HG03066 (cell line): ENCODE data around the gene LILRB1.
A peak's percentile ranks its signal among the peaks of the same experiment; 100 is the strongest.
"Not testable (repeated sequence)": the region's sequence is repeated elsewhere in the genome, so short reads cannot be mapped to it uniquely, and the experiment has no call there.

ENCODE experiments used
- ATAC-seq: cut with Tn5 transposase; IDR thresholded peaks from one replicate; pipeline ENCODE4 v1.9.1; 2021; ENCODE audit warnings: low read depth; ENCODE audit not compliant: unreplicated experiment

LILRB1 gene

DNA sequence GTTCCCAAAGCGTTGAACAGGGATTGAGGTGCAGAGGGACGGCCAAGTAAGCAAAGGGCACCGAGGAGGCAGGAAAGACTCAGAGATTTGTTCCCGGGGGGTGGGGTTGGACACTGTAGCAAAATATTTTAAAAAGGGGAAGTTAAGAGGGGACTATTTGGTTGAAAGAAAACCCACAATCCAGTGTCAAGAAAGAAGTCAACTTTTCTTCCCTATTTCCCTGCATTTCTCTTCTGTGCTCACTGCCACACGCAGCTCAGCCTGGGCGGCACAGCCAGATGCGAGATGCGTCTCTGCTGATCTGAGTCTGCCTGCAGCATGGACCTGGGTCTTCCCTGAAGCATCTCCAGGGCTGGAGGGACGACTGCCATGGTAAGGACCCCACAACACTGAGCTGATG is at the start of gene LILRB1:
Gene LILRB1, plus strand, starts transcription at position 223 of the 400 bp plus-strand sequence. CDS start 590 bp downstream, outside the sequence.
- not testable (repeated sequence) for ATAC-seq

DNA sequence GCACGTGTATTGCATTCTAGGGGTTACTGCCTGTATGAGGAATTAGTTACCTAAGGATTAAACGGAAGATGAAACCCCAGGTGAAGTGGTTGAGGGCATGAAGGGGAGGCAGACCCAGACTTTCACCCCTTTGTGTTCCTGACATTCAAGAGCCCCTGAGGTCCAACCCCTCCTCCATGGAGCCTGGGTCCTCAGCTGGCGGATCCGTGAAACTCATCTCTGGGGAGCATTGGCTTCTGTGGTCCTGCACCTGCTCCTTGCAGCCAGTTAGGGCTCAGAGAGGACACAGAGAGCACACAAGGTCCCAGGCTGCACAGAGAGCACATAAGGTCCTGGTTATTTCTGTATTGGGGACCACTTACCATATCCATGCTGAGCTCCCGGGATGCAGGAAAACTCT is 43.9 kb upstream of the LILRB1 start:
- ATAC-seq, result no peak

DNA sequence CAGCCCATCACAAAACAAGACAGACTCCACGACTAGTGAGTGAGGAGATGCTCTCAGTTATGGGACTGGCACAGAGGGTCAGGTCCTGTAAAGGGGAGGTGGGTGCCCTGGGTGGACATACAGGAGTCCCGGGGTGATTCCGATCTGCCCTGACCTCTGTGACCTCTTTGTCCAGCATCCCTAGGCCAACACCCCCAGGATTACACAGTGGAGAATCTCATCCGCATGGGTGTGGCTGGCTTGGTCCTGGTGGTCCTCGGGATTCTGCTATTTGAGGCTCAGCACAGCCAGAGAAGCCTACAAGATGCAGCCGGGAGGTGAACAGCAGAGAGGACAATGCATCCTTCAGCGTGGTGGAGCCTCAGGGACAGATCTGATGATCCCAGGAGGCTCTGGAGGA is 43.3 kb upstream of the LILRB1 start:
- ATAC-seq, result no peak

DNA sequence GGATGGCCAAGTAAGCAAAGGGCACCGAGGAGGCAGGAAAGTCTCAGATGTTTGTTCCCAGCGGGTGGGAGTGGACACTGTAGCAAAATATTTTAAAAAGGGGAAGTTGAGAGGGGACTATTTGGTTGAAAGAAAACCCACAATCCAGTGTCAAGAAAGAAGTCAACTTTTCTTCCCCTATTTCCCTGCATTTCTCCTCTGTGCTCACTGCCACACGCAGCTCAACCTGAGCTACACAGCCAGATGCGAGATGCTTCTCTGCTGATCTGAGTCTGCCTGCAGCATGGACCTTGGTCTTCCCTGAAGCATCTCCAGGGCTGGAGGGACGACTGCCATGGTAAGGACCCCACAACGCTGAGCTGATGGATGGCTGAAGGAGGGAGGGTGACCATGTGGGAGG is 36.8 kb upstream of the LILRB1 start, which contains the start of gene LILRA1:
Gene LILRA1, plus strand, starts transcription at position 188 of the 400 bp plus-strand sequence. CDS start 613 bp downstream, outside the sequence.
- not testable (repeated sequence) for ATAC-seq

DNA sequence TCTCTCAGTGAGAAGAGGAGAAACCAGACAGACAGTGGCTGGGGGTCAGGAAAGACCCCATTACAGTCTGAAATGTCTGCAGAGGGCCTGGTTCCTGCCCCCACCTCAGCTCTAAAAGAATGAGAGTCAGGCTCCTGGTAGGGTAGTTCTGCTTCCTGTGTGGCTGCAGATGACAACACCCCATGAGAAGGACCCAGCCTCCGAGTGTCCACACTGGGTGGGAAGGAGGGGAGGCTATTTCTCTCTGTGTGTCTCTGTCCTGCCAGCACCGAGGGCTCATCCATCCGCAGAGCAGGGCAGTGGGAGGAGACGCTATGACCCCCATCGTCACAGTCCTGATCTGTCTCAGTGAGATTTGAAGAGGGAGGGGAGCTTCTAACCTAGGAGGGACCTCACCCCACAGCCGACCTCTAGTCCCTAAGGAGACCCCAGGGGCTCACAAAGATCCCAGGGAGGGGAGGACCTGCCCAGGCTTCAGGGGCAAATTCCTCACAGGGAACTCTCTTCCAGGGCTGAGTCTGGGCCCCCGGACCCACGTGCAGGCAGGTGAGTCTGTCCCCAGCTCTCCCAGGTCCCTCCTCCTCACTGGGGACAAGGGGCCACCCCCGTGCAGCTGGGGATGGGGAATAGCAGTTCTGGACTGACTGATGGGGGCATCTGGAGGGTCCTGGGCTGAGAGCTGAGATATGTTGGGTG is 36.2 kb upstream of the LILRB1 start:
- not testable (repeated sequence) for ATAC-seq

DNA sequence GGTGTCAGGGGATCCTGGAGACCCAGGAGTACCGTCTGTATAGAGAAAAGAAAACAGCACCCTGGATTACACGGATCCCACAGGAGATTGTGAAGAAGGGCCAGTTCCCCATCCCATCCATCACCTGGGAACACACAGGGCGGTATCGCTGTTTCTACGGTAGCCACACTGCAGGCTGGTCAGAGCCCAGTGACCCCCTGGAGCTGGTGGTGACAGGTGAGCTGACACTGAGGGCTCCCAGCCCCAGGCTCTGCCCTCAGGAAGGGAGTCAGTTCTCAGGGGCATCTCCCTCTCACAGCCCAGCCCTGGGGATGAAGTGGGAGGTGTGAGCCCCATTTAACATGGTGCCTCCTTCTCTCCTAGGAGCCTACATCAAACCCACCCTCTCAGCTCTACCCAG is 35.5 kb upstream of the LILRB1 start:
- no peak for ATAC-seq

DNA sequence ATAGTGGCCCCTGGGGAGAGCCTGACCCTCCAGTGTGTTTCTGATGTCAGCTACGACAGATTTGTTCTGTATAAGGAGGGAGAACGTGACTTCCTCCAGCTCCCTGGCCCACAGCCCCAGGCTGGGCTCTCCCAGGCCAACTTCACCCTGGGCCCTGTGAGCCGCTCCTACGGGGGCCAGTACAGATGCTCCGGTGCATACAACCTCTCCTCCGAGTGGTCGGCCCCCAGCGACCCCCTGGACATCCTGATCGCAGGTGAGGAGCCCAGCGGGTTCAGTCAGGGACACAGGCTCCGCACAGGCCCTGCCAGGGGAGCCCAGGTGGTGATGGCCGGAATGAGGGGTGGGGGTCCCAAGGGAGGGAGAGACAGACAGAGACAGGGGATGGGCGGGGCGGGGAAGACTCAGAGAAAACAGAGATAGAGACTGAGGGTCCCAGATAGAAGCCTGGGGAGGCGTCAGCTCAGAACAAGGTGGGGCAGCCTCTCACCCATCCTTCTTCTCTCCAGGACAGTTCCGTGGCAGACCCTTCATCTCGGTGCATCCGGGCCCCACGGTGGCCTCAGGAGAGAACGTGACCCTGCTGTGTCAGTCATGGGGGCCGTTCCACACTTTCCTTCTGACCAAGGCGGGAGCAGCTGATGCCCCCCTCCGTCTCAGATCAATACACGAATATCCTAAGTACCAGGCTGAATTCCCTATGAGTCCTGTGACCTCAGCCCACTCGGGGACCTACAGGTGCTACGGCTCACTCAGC is 34.4 kb upstream of the LILRB1 start:
- ATAC-seq, result not testable (repeated sequence)

DNA sequence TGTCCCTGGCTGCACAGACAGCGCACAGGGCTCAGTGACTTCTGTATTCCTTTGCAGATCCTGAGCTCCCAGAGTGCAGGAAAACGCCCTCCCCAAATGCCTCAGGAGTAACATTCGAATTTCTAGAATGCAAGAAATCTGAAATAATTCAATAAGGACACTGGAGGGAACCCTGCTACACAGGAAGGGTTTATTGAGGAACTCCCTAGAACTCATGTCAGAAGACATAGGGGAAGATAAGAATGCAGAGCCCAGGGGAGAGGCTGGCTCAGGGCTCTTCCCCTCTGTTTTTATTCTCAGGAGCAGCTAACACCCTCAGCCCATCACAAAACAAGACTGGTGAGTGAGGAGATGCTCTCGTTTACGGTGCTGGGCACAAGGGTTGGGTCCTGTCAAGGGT is 30.1 kb upstream of the LILRB1 start:
- ATAC-seq, result no peak

DNA sequence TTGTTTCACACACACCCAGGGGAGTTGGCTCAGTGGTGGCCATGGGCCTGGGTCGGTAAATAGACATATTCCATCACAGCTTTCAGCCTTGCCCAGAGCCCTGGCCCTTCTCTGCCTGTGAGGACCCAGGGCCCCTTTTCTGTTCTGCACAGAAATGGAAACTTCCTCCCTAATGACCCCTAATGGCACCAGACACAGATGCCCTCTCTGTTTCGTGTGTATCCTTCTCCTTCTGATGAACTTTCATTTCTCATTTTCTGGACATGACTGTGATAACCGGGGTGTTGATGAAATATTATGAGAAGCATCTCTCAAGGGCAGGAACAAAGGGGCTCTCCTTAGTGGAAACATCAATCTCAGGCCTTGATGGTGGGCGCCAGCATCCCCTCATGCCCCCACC is 24.1 kb upstream of the LILRB1 start:
- no peak for ATAC-seq

DNA sequence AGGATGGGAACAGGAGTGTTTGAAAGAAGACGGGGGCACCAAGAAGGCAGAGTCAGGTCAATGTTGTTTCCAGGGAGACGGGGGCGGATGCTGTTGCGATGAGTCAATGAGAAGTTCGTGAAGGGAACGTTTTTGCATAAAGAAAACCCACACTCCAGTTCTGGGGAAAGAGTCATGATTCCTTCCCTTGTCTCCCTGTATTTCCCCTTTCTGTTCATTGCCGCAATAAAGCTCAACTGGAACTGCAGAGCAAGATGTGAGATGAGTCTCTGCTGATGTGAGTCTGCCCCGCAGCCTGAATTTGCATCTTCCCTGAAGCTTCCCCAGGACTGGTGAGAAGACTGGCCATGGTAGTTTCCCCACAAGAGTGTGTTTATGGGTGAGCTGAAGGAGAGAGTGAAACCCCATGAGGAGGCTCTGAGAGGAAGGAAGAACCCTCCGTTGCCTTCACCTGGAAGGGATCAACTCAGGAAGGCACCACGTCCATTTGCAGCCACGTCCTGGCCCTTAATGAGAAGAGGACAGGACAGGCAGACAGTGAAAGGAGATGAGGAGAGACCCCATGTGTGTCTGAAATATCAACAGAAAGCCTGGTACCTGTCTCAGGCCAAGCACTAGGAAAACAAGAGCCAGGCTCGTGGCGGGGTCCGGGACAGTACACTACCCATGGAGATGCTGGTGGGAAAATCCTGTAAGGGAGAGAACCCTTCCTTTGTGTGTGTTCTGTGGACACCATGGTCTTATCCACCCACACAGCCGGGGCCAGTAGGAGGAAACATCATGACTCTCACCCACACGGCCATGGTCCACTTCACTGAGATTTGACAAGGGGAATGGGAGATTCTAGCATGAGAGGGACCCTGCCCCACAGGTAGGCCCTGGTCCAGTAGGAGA is 23.1 kb upstream of the LILRB1 start:
- no peak for ATAC-seq

DNA sequence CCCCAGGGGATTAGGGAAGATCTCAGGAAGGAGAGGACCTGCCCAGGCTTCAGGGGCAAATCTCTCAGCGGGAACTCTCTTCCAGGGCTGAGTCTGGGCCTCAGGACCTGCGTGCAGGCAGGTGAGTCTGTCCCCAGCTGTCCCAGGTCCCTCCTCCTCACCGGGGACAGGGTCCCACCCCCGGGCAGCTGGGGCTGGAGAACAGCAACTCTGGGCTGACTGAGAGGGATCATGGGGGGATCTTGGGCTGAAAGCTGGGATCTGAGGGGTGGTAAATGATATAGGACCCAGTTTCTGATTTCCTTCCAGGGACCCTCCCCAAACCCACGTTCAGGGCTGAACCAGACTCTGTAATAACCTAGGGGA is 22.5 kb upstream of the LILRB1 start:
- no peak for ATAC-seq

DNA sequence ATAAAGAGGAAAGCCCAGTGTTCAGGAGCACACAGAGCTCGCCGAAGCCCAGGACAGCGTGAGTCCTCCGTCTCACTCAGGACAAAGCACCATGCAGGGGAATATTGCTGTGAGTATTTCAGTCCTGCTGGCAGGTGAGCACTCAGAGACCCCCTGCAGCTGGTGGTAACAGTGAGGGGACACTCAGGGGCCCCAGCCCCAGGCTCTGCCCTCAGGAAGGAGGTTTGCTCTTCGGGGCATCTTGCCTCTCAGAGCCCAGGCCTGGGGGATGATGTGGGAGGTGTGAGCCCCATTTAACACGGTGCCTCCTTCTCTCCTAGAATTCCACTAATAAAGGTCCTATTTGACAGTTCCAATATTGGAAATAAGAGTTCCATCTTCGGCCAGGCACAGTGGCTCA is 22.1 kb upstream of the LILRB1 start:
- no peak for ATAC-seq

DNA sequence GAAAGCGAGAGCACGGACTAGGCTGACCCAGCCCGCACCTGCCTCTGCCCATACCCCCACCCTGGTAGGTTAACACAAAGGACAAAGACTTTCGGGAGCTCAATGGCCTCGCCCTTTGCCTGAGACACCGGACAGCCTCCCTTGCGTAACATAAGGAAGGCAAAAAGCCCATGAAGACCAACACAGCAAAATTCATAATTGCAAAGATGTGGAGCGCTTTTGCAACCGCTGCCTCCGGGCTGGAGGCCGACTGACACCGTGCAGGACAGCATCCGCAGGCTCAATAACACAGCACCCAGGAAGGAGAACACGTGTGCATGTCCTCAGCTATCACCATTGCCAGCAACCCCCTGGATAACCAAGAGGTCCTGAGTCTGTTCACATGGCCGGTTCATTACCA is 21.5 kb upstream of the LILRB1 start:
- ATAC-seq, result no peak

DNA sequence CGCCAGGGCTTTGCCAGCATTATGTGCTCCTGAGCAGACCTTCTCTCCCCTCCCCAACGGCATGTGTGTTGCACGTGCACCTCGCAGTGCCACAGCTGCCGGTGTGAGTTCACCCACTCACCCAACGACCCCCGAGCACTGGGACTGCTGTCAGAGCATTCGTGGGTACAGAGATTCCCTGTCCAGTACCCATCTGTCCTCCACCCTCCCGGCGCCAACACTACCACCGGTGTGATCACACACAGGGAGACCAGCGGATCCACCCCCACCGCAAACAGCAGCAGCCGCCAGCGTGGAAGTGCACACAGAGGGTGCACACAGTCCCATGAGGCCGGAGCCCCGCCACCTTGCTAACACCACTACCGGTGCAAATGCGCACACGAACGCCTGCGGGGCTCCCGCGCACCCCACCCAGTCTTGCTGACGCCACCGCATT is 20.9 kb upstream of the LILRB1 start:
- ATAC-seq, result no peak

DNA sequence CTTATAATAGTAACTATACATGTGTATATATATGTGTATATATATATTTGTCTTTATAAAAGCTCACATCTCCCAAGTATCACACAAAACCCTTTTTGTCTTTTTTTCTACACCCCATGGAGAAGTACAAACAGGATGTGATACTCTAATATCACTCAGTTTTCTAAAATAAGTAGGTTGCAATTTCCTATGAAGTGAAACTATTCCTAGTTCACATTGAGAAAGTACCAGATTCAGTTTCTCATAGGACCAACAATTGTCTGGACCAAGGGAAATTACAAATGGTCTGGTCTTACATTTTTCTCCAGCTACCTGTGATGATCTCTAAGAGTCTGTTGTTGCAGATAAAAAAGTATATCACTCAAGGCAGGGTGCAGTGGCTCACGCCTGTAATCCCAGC is 17.9 kb upstream of the LILRB1 start:
- no peak for ATAC-seq

DNA sequence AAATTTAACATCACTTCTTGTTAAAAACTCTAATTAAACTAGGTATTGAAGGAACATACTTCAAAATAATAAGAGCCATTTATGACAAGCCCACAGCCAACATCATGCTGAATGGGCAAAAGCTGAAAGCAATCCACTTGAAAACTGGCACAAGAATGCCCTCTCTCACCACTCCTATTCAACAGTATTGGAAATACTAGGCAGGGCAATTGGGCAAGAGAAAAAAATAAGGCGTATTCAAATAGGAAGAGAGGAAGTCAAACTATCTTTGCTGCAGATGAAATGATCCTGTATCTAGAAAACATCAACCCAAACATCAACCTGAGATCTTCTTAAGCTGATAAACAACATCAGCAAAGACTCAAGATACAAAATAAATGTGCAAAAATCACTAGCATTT is 15.6 kb upstream of the LILRB1 start:
- ATAC-seq, result no peak

DNA sequence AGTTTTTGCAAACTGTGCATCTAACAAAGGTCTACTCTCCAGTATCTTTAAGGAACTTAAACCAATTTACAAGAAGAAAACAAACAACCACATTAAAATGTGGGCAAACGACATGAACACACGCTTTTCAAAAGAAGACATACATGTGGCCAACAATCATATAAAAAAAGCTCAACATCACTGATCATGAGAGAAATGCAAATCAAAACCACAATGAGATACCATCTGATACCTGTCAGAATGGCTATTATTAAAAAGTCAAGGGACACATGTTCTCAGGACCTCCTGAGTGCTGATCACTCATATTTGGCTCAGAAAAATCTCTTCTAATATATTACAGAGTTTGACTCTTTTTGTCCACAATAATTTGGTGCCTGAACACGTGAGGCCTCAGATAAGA is 14.2 kb upstream of the LILRB1 start:
- ATAC-seq, result no peak

DNA sequence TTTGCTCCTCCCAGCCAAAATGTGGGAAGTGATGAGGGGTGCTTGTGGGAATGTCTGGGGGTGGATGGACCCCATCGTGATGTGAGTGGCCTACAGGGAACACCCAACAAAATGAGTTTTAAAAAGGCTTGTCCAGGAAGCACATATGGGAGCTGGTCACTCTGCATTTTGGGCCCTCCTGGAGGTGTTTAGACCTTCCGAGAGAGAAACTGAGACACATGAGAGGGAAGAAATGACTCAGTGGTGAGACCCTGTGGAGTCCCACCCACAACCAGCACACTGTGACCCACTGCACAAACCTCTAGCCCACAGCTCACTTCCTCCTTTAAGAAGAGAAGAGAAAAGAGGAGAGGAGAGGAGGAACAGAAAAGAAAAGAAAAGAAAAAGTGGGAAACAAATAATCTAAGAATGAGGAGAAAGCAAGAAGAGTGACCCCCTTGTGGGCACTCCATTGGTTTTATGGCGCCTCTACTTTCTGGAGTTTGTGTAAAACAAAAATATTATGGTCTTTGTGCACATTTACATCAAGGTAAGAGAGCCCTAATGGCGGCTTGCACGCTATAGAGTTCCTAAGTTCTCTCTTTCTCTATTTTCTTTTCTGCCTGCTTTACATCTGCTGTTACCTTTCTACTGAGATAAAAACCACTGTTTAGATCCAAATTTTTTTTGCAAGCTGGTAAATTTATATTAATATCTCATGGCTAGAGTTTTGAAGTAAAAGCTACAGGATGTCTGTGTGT is 13.3 kb upstream of the LILRB1 start:
- ATAC-seq, result peak; percentile 81

DNA sequence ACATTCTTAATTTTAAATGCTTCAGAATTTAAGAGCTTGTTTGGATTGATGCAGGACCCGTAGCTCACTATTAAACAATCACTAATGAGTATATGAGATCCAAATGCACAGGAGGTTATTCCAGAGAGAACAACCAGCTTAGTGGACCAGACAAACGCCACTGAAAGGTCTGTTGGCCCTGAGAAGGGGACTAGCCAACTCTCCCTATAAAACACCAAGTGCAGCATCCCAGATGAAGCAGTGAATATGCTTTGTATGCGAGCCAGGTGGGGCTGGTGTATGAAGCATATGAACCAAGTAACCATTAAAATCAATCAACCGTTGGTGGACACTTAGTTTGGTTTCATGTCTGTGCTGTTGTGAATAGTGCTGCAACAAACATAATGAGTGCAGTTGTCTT is 9.8 kb upstream of the LILRB1 start:
- no peak for ATAC-seq

DNA sequence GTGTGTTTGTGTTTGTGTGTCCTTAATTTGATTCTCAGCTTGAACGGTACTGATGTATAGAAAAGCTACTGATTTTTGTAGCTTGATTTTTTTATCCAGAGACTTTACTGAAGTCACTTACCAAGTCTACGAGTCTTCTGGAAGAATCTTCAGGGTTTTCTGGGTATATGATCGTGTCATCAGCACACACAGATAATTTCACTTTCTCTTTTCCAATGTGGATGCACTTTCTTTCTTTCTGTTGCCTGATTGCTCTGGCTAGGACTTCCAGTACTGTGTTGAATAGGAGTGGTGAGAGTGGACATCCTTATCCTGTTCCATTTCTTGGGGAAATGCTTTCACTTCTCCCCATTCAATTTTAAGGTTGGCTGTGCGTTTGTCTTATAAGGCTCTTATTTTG is 7.9 kb upstream of the LILRB1 start:
- ATAC-seq, result no peak
